K562 (cell line): ENCODE results near the gene CRHR1. TPM values are rescaled to one million over a fixed set of nuclear protein-coding genes. Genes with fewer than 3 reads are reported as not detected.

Experiments
- ATAC-seq: fragments of 200-7000 bp; cut with Tn5 transposase; 3 replicates; pipeline ENCODE4 v1.9.1; 2020; ENCODE audit warnings: moderate library complexity
- BruUV-seq: library from RNA; stranded (reverse); fragments of 400-500 nt; replicated peaks from 2 replicates; lab custom pipeline; 2021; lab: Mats Ljungman, UMichigan
- CTCF ChIA-PET: fragments of 300-600 bp; formaldehyde crosslinking; extraction: SDS; loops from one replicate; lab custom pipeline; 2021; ENCODE audit warnings: low intra/inter-chr PET ratio; lab: Yijun Ruan, JAX
- POLR2A ChIA-PET: fragments of 300-600, 350-650 bp; sonication (Branson Sonifier 250); formaldehyde crosslinking; extraction: SDS; loops from one replicate; lab custom pipeline; 2021; ENCODE audit warnings: antibody characterized with exemption, inconsistent platforms; lab: Yijun Ruan, JAX
- DNase-seq, 4 experiments: peaks; one replicate each; pipeline versions ENCODE4 v3.0.0 to v3.0.0-alpha.2; 2011 to 2018; ENCODE audit warnings: low spot score in 3 of 4, mixed read lengths in 3 of 4; ENCODE audit errors: extremely low read depth in 1 of 4
- FAIRE-seq: peaks from 2 replicates; lab custom pipeline; 2011; peaks lifted over from hg19 to GRCh38; lab: Jason Lieb, UNC
- H2AFZ ChIP-seq: 2 replicates; pipeline ENCODE4 v1.6.0; 2011; ENCODE audit warnings: low read depth, low read length, control low read depth, inconsistent platforms
- H3K27ac ChIP-seq: fragments of 200-600 bp; 3 replicates; pipeline ENCODE4 v1.8.0; 2011; ENCODE audit warnings: low read depth, mild to moderate bottlenecking, control low read depth, inconsistent platforms, low read length, moderate library complexity, mixed read lengths; ENCODE audit errors: extremely low read depth
- H3K27me3 ChIP-seq, 2 experiments: fragments of 300-600 bp in 1 of 2; 2 replicates in 1 of 2; 3 replicates in 1 of 2; pipeline versions ENCODE4 v1.6.0 to v1.8.0; 2011; ENCODE audit warnings: inconsistent platforms in 2 of 2, low read length in 2 of 2, mild to moderate bottlenecking in 1 of 2, mixed read lengths in 1 of 2, moderate library complexity in 1 of 2; ENCODE audit not compliant: control insufficient read depth in 2 of 2, insufficient read depth in 2 of 2
- H3K36me3 ChIP-seq: fragments of 300-600 bp; 3 replicates; pipeline ENCODE4 v1.8.0; 2011; ENCODE audit warnings: mild to moderate bottlenecking, low read length, inconsistent platforms; ENCODE audit not compliant: control insufficient read depth, insufficient read depth
- H3K4me1 ChIP-seq, 2 experiments: fragments of 200-600 bp in 1 of 2; replicated peaks in 1 of 2; 2 replicates in 1 of 2; 3 replicates in 1 of 2; pipeline versions ENCODE4 v1.5.1 to v1.8.0; 2011; ENCODE audit warnings: inconsistent platforms in 2 of 2, low read length in 2 of 2, mild to moderate bottlenecking in 1 of 2, mixed read lengths in 1 of 2, moderate library complexity in 1 of 2; ENCODE audit not compliant: control insufficient read depth in 2 of 2, insufficient read depth in 2 of 2
- H3K4me2 ChIP-seq: 2 replicates; pipeline ENCODE4 v1.6.1; 2011; ENCODE audit warnings: low read length, control low read depth, inconsistent platforms, mixed read lengths; ENCODE audit not compliant: insufficient read depth
- H3K4me3 ChIP-seq: fragments of 200-600 bp; sonication (generic), shearing (Covaris generic); 2 replicates; pipeline ENCODE4 v1.5.1; 2016; ENCODE audit warnings: control low read depth, inconsistent platforms
- H3K79me2 ChIP-seq: fragments of 200-600 bp; 3 replicates; pipeline ENCODE4 v1.8.0; 2011; ENCODE audit warnings: low read length, inconsistent platforms; ENCODE audit not compliant: control insufficient read depth, insufficient read depth
- H3K9ac ChIP-seq, 2 experiments: 2 replicates each; pipeline versions ENCODE4 v1.6.0 to v1.6.1; 2011; ENCODE audit warnings: low read depth in 2 of 2, low read length in 2 of 2, control low read depth in 1 of 2, inconsistent platforms in 1 of 2, mild to moderate bottlenecking in 1 of 2, mixed read lengths in 1 of 2; ENCODE audit not compliant: insufficient read depth in 1 of 2
- H3K9me1 ChIP-seq: one replicate; pipeline ENCODE4 v1.6.0; 2011; ENCODE audit warnings: inconsistent platforms, mild to moderate bottlenecking, low read length, moderate library complexity; ENCODE audit not compliant: control insufficient read depth, insufficient read depth
- H3K9me3 ChIP-seq: replicated peaks from 2 replicates; pipeline ENCODE4 v1.5.1; 2011; ENCODE audit warnings: low read depth, low read length, inconsistent platforms; ENCODE audit not compliant: control insufficient read depth, insufficient read depth
- H4K20me1 ChIP-seq: replicated peaks from 2 replicates; pipeline ENCODE4 v1.6.1; 2011; ENCODE audit warnings: low read length, inconsistent platforms, mixed read lengths; ENCODE audit not compliant: control insufficient read depth, insufficient read depth
- BCOR ChIP-seq: fragments of 450-650 bp; IDR thresholded peaks from 2 replicates; pipeline ENCODE4 v1.6.1; 2016
- CBX5 ChIP-seq: IDR thresholded peaks from 2 replicates; pipeline ENCODE4 v1.6.1; 2014; ENCODE audit warnings: low read depth, borderline replicate concordance
- KDM1A ChIP-seq, 2 experiments: fragments of 450-650 bp; IDR thresholded peaks; 2 replicates each; pipeline ENCODE4 v1.6.1; 2016; ENCODE audit warnings: mild to moderate bottlenecking in 2 of 2
- NUFIP1 ChIP-seq: fragments of 450-650 bp; IDR thresholded peaks from 2 replicates; pipeline ENCODE4 v1.6.1; 2018; ENCODE audit not compliant: partially characterized antibody
- RBM25 ChIP-seq: fragments of 200-400 bp; formaldehyde crosslinking; IDR thresholded peaks from 2 replicates; pipeline ENCODE4 v1.6.1; 2018; ENCODE audit warnings: low read length, low read depth, moderate library complexity; ENCODE audit not compliant: severe bottlenecking
- ZBTB33 ChIP-seq: sonication (generic); formaldehyde crosslinking; IDR thresholded peaks from 2 replicates; pipeline ENCODE4 v1.8.1; 2023; ENCODE audit warnings: mild to moderate bottlenecking, missing genetic modification reagents
- ZFP36 ChIP-seq: fragments of 150-350 bp; IDR thresholded peaks from 2 replicates; pipeline ENCODE4 v1.6.1; 2018; ENCODE audit warnings: low read length, low read depth; ENCODE audit not compliant: partially characterized antibody
- ZNF518B ChIP-seq: fragments of 250-450 bp; sonication (Bioruptor Pico); IDR thresholded peaks from 2 replicates; pipeline ENCODE4 v1.5.0; 2021; ENCODE audit warnings: mild to moderate bottlenecking, moderate library complexity
- ZNF699 ChIP-seq: fragments of 250-450 bp; sonication (Bioruptor Pico); IDR thresholded peaks from 2 replicates; pipeline ENCODE4 v1.8.0; 2021; ENCODE audit warnings: mild to moderate bottlenecking, moderate library complexity; ENCODE audit not compliant: insufficient replicate concordance
- WGBS: fragments of 100-300 bp; shearing (Covaris generic); methylation state at CpG from one replicate; pipeline ENCODE4 v1.1.6; 2016; ENCODE audit warnings: low coverage, mixed read lengths; ENCODE audit not compliant: insufficient coverage; ENCODE audit errors: missing lambda C conversion rate; 5-methylcytosine and 5-hydroxymethylcytosine counted together
- in situ Hi-C: fragments of 300-500 bp; cut with MboI; formaldehyde crosslinking; loops from 4 replicates; pipeline ENCODE4 v1.15.0; 2018; ENCODE audit warnings: inconsistent platforms, mixed read lengths
- intact Hi-C: fragments of 100-400 bp; cut with micrococcal nuclease; formaldehyde crosslinking; loops from 2 replicates; pipeline ENCODE4 v1.14.2; 2022
- polyA plus RNA-seq, 8 experiments: library from polyadenylated mRNA; depleted of rRNA in 4 of 8; stranded (reverse) in 5 of 8; unstranded in 3 of 8; fragments of >200 nt; fragmentation: Nextera tagmentation in 2 of 8; fragmentation: Illumina TruSeq in 1 of 8; extraction: Ambion mirVana in 2 of 8; extraction: Trizol in 1 of 8; gene quantifications; 2 replicates each; pipeline versions ENCODE4 v1.2.1 to v1.2.3, GENCODE V29; 2011 to 2014; ENCODE audit warnings: inconsistent platforms in 1 of 8, missing spikeins in 1 of 8
- total RNA-seq, 7 experiments: library from RNA; depleted of rRNA in 6 of 7; stranded (reverse); fragments of >200 nt in 6 of 7; fragmentation: Illumina TruSeq in 2 of 7; extraction: Trizol in 2 of 7; gene quantifications; 2 replicates each; pipeline versions ENCODE4 v1.2.1 to v1.2.3, GENCODE V29; 2011 to 2021; ENCODE audit warnings: low replicate concordance in 1 of 7

Gene CRHR1
- total and polyA plus RNA-seq, 9 of the 15 experiments (the other 6 are each of a cell fraction or from before 2014, with no cell fraction given): 0.05 TPM; not detected in 8

- ATAC-seq: no peak
- in situ Hi-C loops: no loop called here
Observed at GRCh38 chr17:45851873-45852272, 67.8 kb downstream of the CRHR1 start.

More at GRCh38 chr17:45851873-45852272, 67.8 kb downstream of the CRHR1 start:
- no TSS peak for BruUV-seq
- WGBS: 8% methylated on average over 1 of the region's 1 CpG
- Histone ChIP-seq H3K4me1 (peaks cover 0 to 9% of the 10 kb centered on the region in 2 experiments; a peak in 2 of 5 replicates), H2AFZ (no peak overlapping the region), H3K27me3 (peaks cover under 1 to 36% of the 10 kb centered on the region in 2 experiments; a peak in 2 of 5 replicates), H3K36me3 (no peaks in the 10 kb centered on the region), H3K9me1 (no peaks in the 10 kb centered on the region), H3K9ac (no peak overlapping the region), H3K9me3 (no peaks in the 10 kb centered on the region), H3K79me2 (no peaks in the 10 kb centered on the region), H3K4me3 (no peak overlapping the region), H4K20me1 (no peaks in the 10 kb centered on the region), H3K27ac (no peak overlapping the region), H3K4me2 (no peak overlapping the region)
- CTCF ChIA-PET: interaction anchor here (1.1 to 1.9 kb wide), 2 partner anchors 20 to 212 kb away, joined by 4 to 5 read pairs; no protein-coding TSS in a partner anchor
- TF ChIP-seq ZNF699 (CRISPR knock-in tag) (no peak), ZFP36 (peak; percentile 69), CBX5 (no peak), KDM1A (IDR thresholded peaks at IDR 0.05) (0 out of 4 replicates have a peak, but pooled peaks of 1 of the 2 experiments have one; percentile 35), BCOR (0 out of 2 replicates have a peak, but pooled peaks have one; percentile 21), ZNF518B (no peak), RBM25 (peak; percentile 67), ZBTB33 (CRISPR knock-in tag) (no peak), NUFIP1 (no peak)
- intact Hi-C loops: loop anchor here (1.0 to 10.0 kb wide), 2 partner anchors 212 to 457 kb away; no protein-coding TSS in a partner anchor
- FAIRE-seq (no peak), DNase-seq (no peak)
- POLR2A ChIA-PET: interaction anchor here (0.6 to 1.5 kb wide), 4 partner anchors 17 to 703 kb away, joined by 3 to 5 read pairs (median 4); no protein-coding TSS in a partner anchor
